Activated effector memory CD4-positive, alpha-beta T cell treated with anti-CD3 and anti-CD28 coated beads, Interleukin-2, amount 50 U/mL, for 16 hours (primary cell): ENCODE data around the gene ZMAT5.

Experiments used
- DNase-seq: peaks from one replicate; pipeline ENCODE4 v3.0.0-alpha.2; 2020

The ZMAT5 gene

GRCh38 chr22:29751669-29752068, 15.1 kb downstream of the ZMAT5 start:
- DNase-seq = no peak

- DNase-seq = no peak
These were observed 16.0 kb downstream of the ZMAT5 start for GRCh38 chr22:29750559-29751538.

GRCh38 chr22:29750029-29750428, 16.8 kb downstream of the ZMAT5 start:
- DNase-seq = no peak

- DNase-seq = no peak
These were observed 18.4 kb downstream of the ZMAT5 start for GRCh38 chr22:29748248-29748893.

- no peak for DNase-seq
These were observed 19.0 kb downstream of the ZMAT5 start for GRCh38 chr22:29747832-29748231.

GRCh38 chr22:29744902-29745301, 21.9 kb downstream of the ZMAT5 start:
- DNase-seq = no peak

GRCh38 chr22:29742326-29742725, 24.5 kb downstream of the ZMAT5 start:
- DNase-seq = no peak

GRCh38 chr22:29741926-29742325, 24.9 kb downstream of the ZMAT5 start:
- DNase-seq = no peak

GRCh38 chr22:29740216-29740615, 26.6 kb downstream of the ZMAT5 start:
- DNase-seq = no peak

GRCh38 chr22:29739346-29739875, 27.4 kb downstream of the ZMAT5 start:
- DNase-seq = no peak

- DNase-seq = no peak
These were observed 28.5 kb downstream of the ZMAT5 start for GRCh38 chr22:29738118-29738815.

GRCh38 chr22:29737251-29738117, 29.3 kb downstream of the ZMAT5 start:
- DNase-seq = no peak

GRCh38 chr22:29735416-29735815, 31.4 kb downstream of the ZMAT5 start:
- DNase-seq = no peak

- no peak for DNase-seq
These were observed 32.0 kb downstream of the ZMAT5 start for GRCh38 chr22:29734838-29735237.

- DNase-seq = no peak
These were observed 32.4 kb downstream of the ZMAT5 start for GRCh38 chr22:29734406-29734805.

GRCh38 chr22:29733362-29734201, 33.2 kb downstream of the ZMAT5 start:
- DNase-seq = no peak

- no peak for DNase-seq
These were observed 33.9 kb downstream of the ZMAT5 start for GRCh38 chr22:29732883-29733282.

- no peak for DNase-seq
These were observed 35.6 kb downstream of the ZMAT5 start for GRCh38 chr22:29731058-29731850.

GRCh38 chr22:29729161-29729560, 37.6 kb downstream of the ZMAT5 start:
- DNase-seq = no peak

- DNase-seq = no peak
These were observed 39.7 kb downstream of the ZMAT5 start for GRCh38 chr22:29727131-29727523.
